ENCODE measurements around the gene LRRN2.

Gene LRRN2

GRCh38 chr1:204653590-204654340, 31.8 kb downstream of the LRRN2 start:
- Histone ChIP-seq H3K4me3 (ENCODE audit: low read depth in 1 of 2, low read length in 1 of 2) (no peak overlapping the region), H3K36me3 (no peaks in the 10 kb centered on the region), H3K27ac (no peak overlapping the region), H3K4me1 (ENCODE audit: control insufficient read depth in 1 of 2, insufficient read depth in 1 of 2, low read depth in 1 of 2, low read length in 1 of 2) (no peaks in the 10 kb centered on the region), H3K9me3 (no peaks in the 10 kb centered on the region), H3K27me3 (peaks cover 40% of the 10 kb centered on the region)
- TF ChIP-seq, protein P1, sequence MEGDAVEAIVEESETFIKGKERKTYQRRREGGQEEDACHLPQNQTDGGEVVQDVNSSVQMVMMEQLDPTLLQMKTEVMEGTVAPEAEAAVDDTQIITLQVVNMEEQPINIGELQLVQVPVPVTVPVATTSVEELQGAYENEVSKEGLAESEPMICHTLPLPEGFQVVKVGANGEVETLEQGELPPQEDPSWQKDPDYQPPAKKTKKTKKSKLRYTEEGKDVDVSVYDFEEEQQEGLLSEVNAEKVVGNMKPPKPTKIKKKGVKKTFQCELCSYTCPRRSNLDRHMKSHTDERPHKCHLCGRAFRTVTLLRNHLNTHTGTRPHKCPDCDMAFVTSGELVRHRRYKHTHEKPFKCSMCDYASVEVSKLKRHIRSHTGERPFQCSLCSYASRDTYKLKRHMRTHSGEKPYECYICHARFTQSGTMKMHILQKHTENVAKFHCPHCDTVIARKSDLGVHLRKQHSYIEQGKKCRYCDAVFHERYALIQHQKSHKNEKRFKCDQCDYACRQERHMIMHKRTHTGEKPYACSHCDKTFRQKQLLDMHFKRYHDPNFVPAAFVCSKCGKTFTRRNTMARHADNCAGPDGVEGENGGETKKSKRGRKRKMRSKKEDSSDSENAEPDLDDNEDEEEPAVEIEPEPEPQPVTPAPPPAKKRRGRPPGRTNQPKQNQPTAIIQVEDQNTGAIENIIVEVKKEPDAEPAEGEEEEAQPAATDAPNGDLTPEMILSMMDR (IDR thresholded peaks at IDR 0.05), result no peak

DNA sequence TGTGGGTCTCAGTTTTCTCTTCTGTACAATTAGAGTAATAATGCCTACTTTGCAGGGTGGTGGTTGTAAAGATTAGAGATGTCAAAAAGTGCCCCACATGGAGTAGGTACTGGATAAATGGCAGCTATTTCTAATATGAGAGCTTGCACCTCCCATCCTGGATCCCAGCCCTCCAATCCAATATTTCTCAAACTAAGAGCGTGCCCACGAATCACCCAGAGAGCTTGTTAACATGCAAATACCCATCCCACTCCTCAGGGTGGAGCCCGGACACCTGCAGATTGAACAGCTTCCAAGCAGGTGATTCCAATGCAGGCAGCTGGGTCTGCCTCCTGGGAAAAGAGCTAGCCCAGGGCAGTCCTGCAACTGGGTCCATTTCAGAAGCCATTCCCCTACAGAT, 33.0 kb downstream of the LRRN2 start:
- H3K27me3 ChIP-seq, result peaks cover 42% of the 10 kb centered on the region
- H3K27ac ChIP-seq, result no peak overlapping the region
- no peaks in the 10 kb centered on the region for H3K36me3 ChIP-seq
- no peaks in the 10 kb centered on the region for H3K9me3 ChIP-seq
- TF ChIP-seq, protein P1 (IDR thresholded peaks at IDR 0.05), result no peak
- H3K4me3 ChIP-seq (ENCODE audit: low read depth in 1 of 2, low read length in 1 of 2), result no peak overlapping the region
- H3K4me1 ChIP-seq (ENCODE audit: control insufficient read depth in 1 of 2, insufficient read depth in 1 of 2, low read depth in 1 of 2, low read length in 1 of 2), result no peaks in the 10 kb centered on the region

- TF ChIP-seq, protein P1 (IDR thresholded peaks at IDR 0.05), result no peak
- Histone ChIP-seq H3K27me3 (peaks cover 46% of the 10 kb centered on the region), H3K9me3 (no peaks in the 10 kb centered on the region), H3K4me1 (ENCODE audit: control insufficient read depth in 1 of 2, insufficient read depth in 1 of 2, low read depth in 1 of 2, low read length in 1 of 2) (no peaks in the 10 kb centered on the region), H3K4me3 (ENCODE audit: low read depth in 1 of 2, low read length in 1 of 2) (no peak overlapping the region), H3K27ac (no peak overlapping the region), H3K36me3 (no peaks in the 10 kb centered on the region)
Observed at GRCh38 chr1:204651843-204652421, 33.6 kb downstream of the LRRN2 start.

DNA sequence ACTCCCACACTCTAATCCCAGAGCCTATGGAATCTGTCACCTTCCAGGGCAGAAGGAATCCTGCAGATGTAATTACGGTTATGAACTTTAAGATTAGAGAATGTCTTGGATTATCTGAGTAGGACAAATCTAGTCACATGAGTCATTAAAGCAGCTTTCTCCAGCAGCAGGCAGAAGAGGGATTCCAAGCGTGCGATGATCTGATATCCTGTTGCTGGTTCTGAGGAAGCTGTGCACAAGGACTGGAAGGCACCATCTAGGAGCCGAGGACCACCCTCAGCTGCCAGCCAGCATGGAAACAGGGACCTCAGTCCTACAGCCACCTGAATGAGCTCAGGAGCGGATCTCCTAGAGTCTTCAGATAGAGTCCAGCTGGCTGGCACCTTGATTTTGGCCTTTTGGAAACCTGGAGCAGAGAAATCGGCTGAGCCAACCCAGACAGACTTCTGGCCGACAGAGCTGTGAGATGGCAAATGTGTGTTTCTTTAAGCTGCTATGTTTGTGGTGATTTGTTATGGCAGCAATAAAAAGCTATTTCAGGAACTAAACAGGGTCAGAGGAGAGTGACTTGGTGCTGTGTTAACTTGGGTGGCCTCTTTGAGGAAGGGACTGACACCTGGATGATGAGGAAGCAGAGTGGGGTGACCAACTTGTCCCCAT, 34.5 kb downstream of the LRRN2 start:
- H3K36me3 ChIP-seq, result no peaks in the 10 kb centered on the region
- H3K4me3 ChIP-seq (ENCODE audit: low read depth in 1 of 2, low read length in 1 of 2), result no peak overlapping the region
- TF ChIP-seq, protein P1 (IDR thresholded peaks at IDR 0.05), result no peak
- H3K9me3 ChIP-seq, result no peaks in the 10 kb centered on the region
- no peaks in the 10 kb centered on the region for H3K4me1 ChIP-seq (ENCODE audit: control insufficient read depth in 1 of 2, insufficient read depth in 1 of 2, low read depth in 1 of 2, low read length in 1 of 2)
- H3K27ac ChIP-seq, result no peak overlapping the region
- peaks cover 51% of the 10 kb centered on the region for H3K27me3 ChIP-seq

GRCh38 chr1:204649721-204650521, 35.6 kb downstream of the LRRN2 start:
- TF ChIP-seq, protein P1 (IDR thresholded peaks at IDR 0.05), result no peak
- no peak overlapping the region for H3K4me3 ChIP-seq (ENCODE audit: low read depth in 1 of 2, low read length in 1 of 2)
- no peaks in the 10 kb centered on the region for H3K36me3 ChIP-seq
- H3K27ac ChIP-seq, result no peak overlapping the region
- H3K9me3 ChIP-seq, result no peaks in the 10 kb centered on the region
- H3K27me3 ChIP-seq, result peaks cover 60% of the 10 kb centered on the region
- H3K4me1 ChIP-seq (ENCODE audit: control insufficient read depth in 1 of 2, insufficient read depth in 1 of 2, low read depth in 1 of 2, low read length in 1 of 2), result no peaks in the 10 kb centered on the region
